ENCODE results near the gene RNF13.

RNF13 gene

GRCh38 chr3:149967086-149967685 lies 154.2 kb downstream of the RNF13 start:
- peak; percentile 63 for DNase-seq (ENCODE audit: low read depth)
- peak; percentile 30 for TF ChIP-seq CTCF (IDR thresholded peaks at IDR 0.05; ENCODE audit: insufficient read depth, low read depth, low read length, missing control alignments)
- no peak overlapping the region for H3K4me3 ChIP-seq (ENCODE audit: low read length)

DNA sequence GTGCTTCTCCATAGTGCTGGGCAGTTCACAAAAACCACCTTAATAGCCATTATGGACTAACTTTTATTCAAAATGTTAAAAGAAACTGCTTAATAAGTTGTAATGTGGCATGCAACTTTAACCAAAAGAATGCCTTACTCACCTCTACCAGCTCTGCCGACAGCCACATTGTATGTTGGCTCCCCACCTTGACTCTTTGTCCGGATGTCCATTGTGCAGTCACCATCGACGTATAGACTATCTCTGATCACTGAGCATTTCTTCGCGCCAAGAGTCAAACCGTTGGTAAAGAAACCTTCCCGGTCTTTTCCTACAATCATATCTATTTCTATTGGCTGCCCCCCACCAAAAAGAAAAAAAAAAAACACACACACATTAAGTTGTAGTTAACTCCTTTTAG lies 155.2 kb downstream of the RNF13 start:
- peak; percentile 57 for DNase-seq (ENCODE audit: low read depth)
- no peak for TF ChIP-seq CTCF (IDR thresholded peaks at IDR 0.05; ENCODE audit: insufficient read depth, low read depth, low read length, missing control alignments)
- H3K4me3 ChIP-seq (ENCODE audit: low read length): no peak overlapping the region

GRCh38 chr3:149969110-149969939 lies 156.3 kb downstream of the RNF13 start:
- H3K4me3 ChIP-seq (ENCODE audit: low read length): peak overlapping the region; percentile 71
- peak; percentile 82 for DNase-seq (ENCODE audit: low read depth)
- TF ChIP-seq CTCF (IDR thresholded peaks at IDR 0.05; ENCODE audit: insufficient read depth, low read depth, low read length, missing control alignments): no peak

DNA sequence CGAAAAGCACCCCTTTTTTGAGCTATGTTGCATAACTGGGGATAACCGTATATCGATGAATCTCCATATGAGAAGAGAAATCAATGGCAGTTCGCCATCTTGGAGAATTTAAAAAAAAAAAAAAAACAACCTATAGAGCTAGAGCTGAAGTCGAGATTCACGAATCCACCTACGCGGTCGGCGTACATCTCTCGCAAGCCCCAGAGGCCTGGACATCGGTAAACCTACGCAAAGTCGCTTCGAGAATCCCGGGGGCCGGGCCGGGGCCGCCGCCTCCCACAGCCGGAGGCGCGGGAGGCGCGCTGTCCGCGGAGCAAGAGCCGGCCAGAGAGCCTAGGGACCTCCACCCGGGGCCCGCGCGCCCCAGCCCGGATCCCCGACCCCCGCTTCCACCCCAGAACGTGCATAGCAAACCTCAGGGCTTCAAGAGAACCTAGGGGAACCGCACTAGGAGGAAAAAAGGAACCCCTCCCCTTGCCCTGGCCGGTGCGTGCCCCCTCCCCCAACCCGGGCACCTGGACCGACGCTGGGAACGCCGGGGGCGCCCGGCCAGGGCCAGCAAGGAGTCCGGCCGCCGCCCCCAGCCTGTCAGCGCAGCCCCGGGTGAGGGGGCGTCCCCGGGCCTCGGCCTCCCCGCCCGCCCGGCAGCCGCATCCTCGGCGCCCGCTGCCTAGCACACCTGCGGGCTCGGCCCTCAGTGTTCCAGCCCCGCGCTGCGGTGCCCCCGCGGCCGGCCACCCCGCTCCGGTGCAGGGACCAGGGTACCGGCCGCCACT lies 157.1 kb downstream of the RNF13 start:
- peak; percentile 88 for DNase-seq (ENCODE audit: low read depth)

GRCh38 chr3:149970716-149971402 lies 157.8 kb downstream of the RNF13 start, which contains the start of gene PFN2:
Gene PFN2 (minus strand): TSS chr3:149970895. CDS start chr3:149970856, 39 bp downstream.
- peak within 1 kb of the TSS; percentile 71 for H3K4me3 ChIP-seq (ENCODE audit: low read length)
- no peak for TF ChIP-seq CTCF (IDR thresholded peaks at IDR 0.05; ENCODE audit: insufficient read depth, low read depth, low read length, missing control alignments)
- DNase-seq (ENCODE audit: low read depth): peak; percentile 81

More for the DNA sequence above, 157.1 kb downstream of the RNF13 start:
- peak overlapping the region; percentile 71 for H3K4me3 ChIP-seq (ENCODE audit: low read length)
- no peak for TF ChIP-seq CTCF (IDR thresholded peaks at IDR 0.05; ENCODE audit: insufficient read depth, low read depth, low read length, missing control alignments)

GRCh38 chr3:149971403-149972075 lies 158.5 kb downstream of the RNF13 start:
- DNase-seq (ENCODE audit: low read depth): peak; percentile 68
- peak overlapping the region; percentile 65 for H3K4me3 ChIP-seq (ENCODE audit: low read length)
- no peak for TF ChIP-seq CTCF (IDR thresholded peaks at IDR 0.05; ENCODE audit: insufficient read depth, low read depth, low read length, missing control alignments)

Measured in epithelial cell of esophagus (primary cell).